Keratinocyte (primary cell): ENCODE results near the gene SELENOV. TPM values are rescaled to one million over a fixed set of nuclear protein-coding genes. Genes with fewer than 3 reads are reported as not detected.
A peak's percentile ranks its signal among the peaks of the same experiment; 100 is the strongest.

Experiments used
- DNase-seq: peaks from one replicate; pipeline ENCODE4 v3.0.0-alpha.2; 2011; ENCODE audit warnings: low read depth, missing footprints, low spot score
- FAIRE-seq: peaks from 2 replicates; lab custom pipeline; 2011; peaks lifted over from hg19 to GRCh38; lab: Jason Lieb, UNC
- H2AFZ ChIP-seq: 2 replicates; pipeline ENCODE4 v1.6.0; 2012; ENCODE audit warnings: low read length, control low read depth, inconsistent platforms; ENCODE audit not compliant: control insufficient read depth
- H3K27ac ChIP-seq: 2 replicates; pipeline ENCODE4 v1.5.1; 2011; ENCODE audit warnings: low read length; ENCODE audit not compliant: control insufficient read depth, insufficient read depth
- H3K27me3 ChIP-seq: 3 replicates; pipeline ENCODE4 v1.6.0; 2011; ENCODE audit warnings: low read length; ENCODE audit not compliant: control insufficient read depth, insufficient read depth; ENCODE audit errors: extremely low read depth
- H3K36me3 ChIP-seq, 2 experiments: 2 replicates in 1 of 2; 3 replicates in 1 of 2; pipeline ENCODE4 v1.5.1; 2011; ENCODE audit warnings: low read length in 2 of 2, mild to moderate bottlenecking in 1 of 2; ENCODE audit not compliant: control insufficient read depth in 2 of 2, insufficient read depth in 2 of 2; ENCODE audit errors: extremely low read depth in 1 of 2
- H3K4me1 ChIP-seq: 3 replicates; pipeline ENCODE4 v1.5.1; 2011; ENCODE audit warnings: low read length; ENCODE audit not compliant: control insufficient read depth, insufficient read depth; ENCODE audit errors: extremely low read depth
- H3K4me2 ChIP-seq: 3 replicates; pipeline ENCODE4 v1.6.0; 2011; ENCODE audit warnings: low read depth, low read length; ENCODE audit not compliant: control insufficient read depth, insufficient read depth; ENCODE audit errors: extremely low read depth
- H3K4me3 ChIP-seq, 3 experiments: fragments of 200-600 bp in 1 of 3; sonication (generic) in 1 of 3; 2 replicates in 2 of 3; 3 replicates in 1 of 3; pipeline ENCODE4 v1.5.1; 2011 to 2016; ENCODE audit warnings: low read length in 3 of 3, mild to moderate bottlenecking in 3 of 3, control low read depth in 2 of 3, inconsistent platforms in 1 of 3, low read depth in 1 of 3, mixed read lengths in 1 of 3, mixed run types in 1 of 3, moderate library complexity in 1 of 3; ENCODE audit not compliant: control insufficient read depth in 2 of 3, insufficient read depth in 2 of 3; ENCODE audit errors: extremely low read depth in 1 of 3
- H3K79me2 ChIP-seq: 2 replicates; pipeline ENCODE4 v1.6.0; 2012; ENCODE audit warnings: low read length; ENCODE audit not compliant: control insufficient read depth, insufficient read depth
- H3K9ac ChIP-seq: 3 replicates; pipeline ENCODE4 v1.6.0; 2011; ENCODE audit warnings: low read length; ENCODE audit not compliant: control insufficient read depth, insufficient read depth; ENCODE audit errors: extremely low read depth
- H3K9me1 ChIP-seq: 3 replicates; pipeline ENCODE4 v1.6.0; 2011; ENCODE audit warnings: low read length; ENCODE audit not compliant: control insufficient read depth, insufficient read depth; ENCODE audit errors: extremely low read depth
- H3K9me3 ChIP-seq: 2 replicates; pipeline ENCODE4 v1.5.1; 2012; ENCODE audit warnings: low read depth, low read length; ENCODE audit not compliant: control insufficient read depth
- H4K20me1 ChIP-seq: 3 replicates; pipeline ENCODE4 v1.6.0; 2011; ENCODE audit warnings: low read length; ENCODE audit not compliant: control insufficient read depth, insufficient read depth; ENCODE audit errors: extremely low read depth
- CTCF ChIP-seq, 3 experiments: IDR thresholded peaks in 1 of 3; conservative IDR thresholded peaks in 1 of 3; optimal IDR thresholded peaks in 1 of 3; 2 replicates in 2 of 3; 3 replicates in 1 of 3; pipeline versions ENCODE3 to v1.5.1; 2011; ENCODE audit warnings: low read length in 3 of 3, mild to moderate bottlenecking in 3 of 3, moderate library complexity in 2 of 3, control low read depth in 1 of 3, inconsistent platforms in 1 of 3; ENCODE audit not compliant: insufficient read depth in 2 of 3; ENCODE audit errors: extremely low read depth in 1 of 3
- EZH2 ChIP-seq: IDR thresholded peaks from one replicate; pipeline ENCODE4 v1.6.1; 2012; ENCODE audit warnings: inconsistent platforms, mild to moderate bottlenecking, low read length, moderate library complexity
- dilution Hi-C: fragments of 300-500 bp; cut with MboI; formaldehyde crosslinking; loops from one replicate; pipeline ENCODE4 v1.7.0; 2020; ENCODE audit warnings: low sequenced_read_pairs; ENCODE audit not compliant: extremely low pct_ligation_motif_present
- polyA plus RNA-seq, 5 experiments: library from polyadenylated mRNA; depleted of rRNA in 3 of 5; stranded (reverse) in 3 of 5; stranded (forward) in 1 of 5; unstranded in 1 of 5; fragments of >200 nt; gene quantifications; 1 replicate in 1 of 5; 2 replicates in 3 of 5; 3 replicates in 1 of 5; pipeline versions ENCODE4 v1.2.1 to v1.2.3, GENCODE V29; 2011 to 2012; ENCODE audit warnings: missing spikeins in 2 of 5, low read depth in 1 of 5, low replicate concordance in 1 of 5

Gene SELENOV
- polyA plus RNA-seq, 1 donor (not counting 4 experiments of a cell fraction or from before 2014, with no cell fraction given), result not detected

DNA sequence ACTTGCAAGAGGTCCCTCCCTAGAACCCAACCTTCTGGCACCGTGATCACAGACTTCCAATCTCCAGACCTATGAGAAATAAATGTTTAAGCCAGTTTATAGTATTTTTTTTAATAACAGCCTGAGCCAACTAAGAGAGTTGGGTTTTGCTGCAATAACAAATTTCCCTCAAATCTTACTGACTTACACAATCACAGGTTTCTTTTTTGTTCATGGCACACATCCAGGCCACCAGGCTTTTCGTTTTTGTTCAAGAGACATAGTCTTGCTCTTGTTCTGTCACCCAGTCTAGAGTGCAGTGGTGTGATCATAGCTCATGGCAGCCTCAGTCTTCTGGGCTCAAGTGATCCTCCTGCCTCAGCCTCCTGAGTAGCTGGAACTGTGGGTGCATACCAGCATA, 2.0 kb upstream of the SELENOV start:
- DNase-seq, result no peak
- H3K79me2 ChIP-seq, result no peaks in the 10 kb centered on the region
- H3K9me1 ChIP-seq, result no peaks in the 10 kb centered on the region
- no peaks in the 10 kb centered on the region for H3K9me3 ChIP-seq
- peaks cover 50% of the 10 kb centered on the region for H3K27me3 ChIP-seq
- no peak overlapping the region for H3K27ac ChIP-seq
- no peak overlapping the region for H3K4me3 ChIP-seq
- H3K36me3 ChIP-seq, result no peaks in the 10 kb centered on the region
- TF ChIP-seq CTCF (optimal IDR thresholded peaks at IDR 0.05 in 1 of 3, IDR thresholded peaks at IDR 0.05 in 1 of 3, conservative IDR thresholded peaks at IDR 0.05 in 1 of 3; ENCODE audit: extremely low read depth in 1 of 3, insufficient read depth in 2 of 3, low read length in 3 of 3) (no peak), EZH2 (no peak)
- dilution Hi-C loops, result no loop called here
- H2AFZ ChIP-seq, result no peak overlapping the region
- H3K4me1 ChIP-seq, result peaks cover 4% of the 10 kb centered on the region
- no peak for FAIRE-seq
- H3K9ac ChIP-seq, result no peak overlapping the region
- no peak overlapping the region for H3K4me2 ChIP-seq
- no peaks in the 10 kb centered on the region for H4K20me1 ChIP-seq

- TF ChIP-seq CTCF (optimal IDR thresholded peaks at IDR 0.05 in 1 of 3, IDR thresholded peaks at IDR 0.05 in 1 of 3, conservative IDR thresholded peaks at IDR 0.05 in 1 of 3; ENCODE audit: extremely low read depth in 1 of 3, insufficient read depth in 2 of 3, low read length in 3 of 3), result no peak
- peak; percentile 21 for TF ChIP-seq EZH2
- Histone ChIP-seq H3K36me3 (no peaks in the 10 kb centered on the region), H3K4me1 (peaks cover 13% of the 10 kb centered on the region), H3K9ac (no peak overlapping the region), H3K27me3 (peaks cover 58% of the 10 kb centered on the region), H4K20me1 (no peaks in the 10 kb centered on the region), H2AFZ (peak overlapping the region; percentile 26), H3K9me3 (no peaks in the 10 kb centered on the region), H3K4me2 (peak overlapping the region; percentile 71), H3K4me3 (peak overlapping the region; percentile 9 to 46 (median 29)), H3K27ac (no peak overlapping the region), H3K79me2 (no peaks in the 10 kb centered on the region), H3K9me1 (no peaks in the 10 kb centered on the region)
- dilution Hi-C loops, result no loop called here
- FAIRE-seq, result no peak
- DNase-seq, result no peak
These were observed 732 bp downstream of the SELENOV start for GRCh38 chr19:39515551-39516191.
